GM21360 (cell line): ENCODE data around the gene LIN37.
A peak's percentile ranks its signal among the peaks of the same experiment; 100 is the strongest.
"Not testable (repeated sequence)": the region's sequence is repeated elsewhere in the genome, so short reads cannot be mapped to it uniquely, and the experiment has no call there.

Source experiments
- ATAC-seq: cut with Tn5 transposase; IDR thresholded peaks from one replicate; pipeline ENCODE4 v1.9.1; 2021; ENCODE audit warnings: mild to moderate bottlenecking, moderate library complexity; ENCODE audit not compliant: unreplicated experiment

The LIN37 gene

GRCh38 chr19:35772362-35772761 is 24.0 kb downstream of the LIN37 start:
- ATAC-seq: not testable (repeated sequence)

GRCh38 chr19:35773020-35773806 is 24.8 kb downstream of the LIN37 start:
- no peak for ATAC-seq

- no peak for ATAC-seq
Observed at GRCh38 chr19:35774274-35775045, 26.1 kb downstream of the LIN37 start.

GRCh38 chr19:35775046-35775297 is 26.6 kb downstream of the LIN37 start:
- ATAC-seq: no peak

GRCh38 chr19:35775298-35776101 is 27.1 kb downstream of the LIN37 start, which contains the start of gene ARHGAP33:
ARHGAP33 (plus strand) TSS chr19:35775564; CDS start chr19:35775659, 95 bp downstream.
- peak; percentile 86 for ATAC-seq

- no peak for ATAC-seq
Observed at GRCh38 chr19:35776102-35776788, 27.9 kb downstream of the LIN37 start.

GRCh38 chr19:35777086-35777841 is 28.9 kb downstream of the LIN37 start:
- no peak for ATAC-seq

- no peak for ATAC-seq
Observed at GRCh38 chr19:35777961-35778360, 29.6 kb downstream of the LIN37 start.

GRCh38 chr19:35779033-35779432 is 30.7 kb downstream of the LIN37 start:
- ATAC-seq: no peak

- no peak for ATAC-seq
Observed at GRCh38 chr19:35780058-35780457, 31.7 kb downstream of the LIN37 start.

- no peak for ATAC-seq
Observed at GRCh38 chr19:35780717-35781116, 32.3 kb downstream of the LIN37 start.

GRCh38 chr19:35781650-35782049 is 33.3 kb downstream of the LIN37 start:
- ATAC-seq: no peak

- no peak for ATAC-seq
Observed at GRCh38 chr19:35782589-35782988, 34.2 kb downstream of the LIN37 start.

- no peak for ATAC-seq
Observed at GRCh38 chr19:35783469-35784434, 35.4 kb downstream of the LIN37 start.

- no peak for ATAC-seq
Observed at GRCh38 chr19:35784503-35785338, 36.3 kb downstream of the LIN37 start.

GRCh38 chr19:35785339-35785627 is 36.9 kb downstream of the LIN37 start:
- no peak for ATAC-seq

GRCh38 chr19:35786299-35787160 is 38.2 kb downstream of the LIN37 start:
- no peak for ATAC-seq
